GM21528 (cell line): ENCODE measurements around the gene IFT20.
"Not testable (repeated sequence)": the region's sequence is repeated elsewhere in the genome, so short reads cannot be mapped to it uniquely, and the experiment has no call there.

ENCODE experiments used
- ATAC-seq: cut with Tn5 transposase; IDR thresholded peaks from one replicate; pipeline ENCODE4 v1.9.1; 2021; ENCODE audit warnings: mild to moderate bottlenecking, moderate library complexity; ENCODE audit not compliant: unreplicated experiment, low FRiP score

Gene IFT20

DNA sequence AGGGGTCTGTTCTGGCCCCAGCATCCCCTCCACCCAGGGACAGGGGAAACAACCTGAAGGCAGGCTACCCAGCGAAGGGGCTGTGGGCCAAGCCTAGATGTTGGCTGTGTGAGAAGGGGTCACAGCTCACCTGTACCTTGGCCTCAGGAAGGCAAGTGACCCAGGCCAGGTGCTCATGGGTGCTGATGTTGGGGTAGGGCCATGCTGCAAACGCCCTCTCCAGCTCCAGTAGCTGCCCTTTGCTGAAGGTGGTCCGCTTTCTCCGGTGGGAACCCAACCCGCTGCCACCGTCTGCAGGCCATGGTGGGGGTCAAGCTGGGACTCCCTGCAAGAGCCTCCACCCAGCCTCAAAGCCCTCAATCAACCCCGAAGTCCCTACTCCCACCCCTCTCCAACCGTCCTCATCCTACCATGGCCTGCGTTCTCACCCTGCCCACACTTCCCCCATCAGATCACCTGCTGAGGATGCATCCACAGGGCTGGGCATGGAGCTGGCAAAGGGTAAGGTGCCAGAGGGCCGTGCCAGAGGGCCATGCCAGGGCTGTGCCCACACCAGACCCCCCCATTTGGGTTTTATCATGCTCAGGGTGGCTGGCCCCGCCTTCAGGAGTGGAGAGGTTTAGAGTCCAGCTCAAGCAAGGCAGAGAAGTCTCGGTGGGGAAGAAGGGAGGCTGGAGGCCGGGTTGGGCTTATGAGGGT, 29.5 kb upstream of the IFT20 start, which contains the start of gene SEBOX:
Gene SEBOX (minus strand): TSS at position 535 of the 699 bp plus-strand sequence. CDS start 48 bp downstream, at position 487.
- no peak for ATAC-seq

DNA sequence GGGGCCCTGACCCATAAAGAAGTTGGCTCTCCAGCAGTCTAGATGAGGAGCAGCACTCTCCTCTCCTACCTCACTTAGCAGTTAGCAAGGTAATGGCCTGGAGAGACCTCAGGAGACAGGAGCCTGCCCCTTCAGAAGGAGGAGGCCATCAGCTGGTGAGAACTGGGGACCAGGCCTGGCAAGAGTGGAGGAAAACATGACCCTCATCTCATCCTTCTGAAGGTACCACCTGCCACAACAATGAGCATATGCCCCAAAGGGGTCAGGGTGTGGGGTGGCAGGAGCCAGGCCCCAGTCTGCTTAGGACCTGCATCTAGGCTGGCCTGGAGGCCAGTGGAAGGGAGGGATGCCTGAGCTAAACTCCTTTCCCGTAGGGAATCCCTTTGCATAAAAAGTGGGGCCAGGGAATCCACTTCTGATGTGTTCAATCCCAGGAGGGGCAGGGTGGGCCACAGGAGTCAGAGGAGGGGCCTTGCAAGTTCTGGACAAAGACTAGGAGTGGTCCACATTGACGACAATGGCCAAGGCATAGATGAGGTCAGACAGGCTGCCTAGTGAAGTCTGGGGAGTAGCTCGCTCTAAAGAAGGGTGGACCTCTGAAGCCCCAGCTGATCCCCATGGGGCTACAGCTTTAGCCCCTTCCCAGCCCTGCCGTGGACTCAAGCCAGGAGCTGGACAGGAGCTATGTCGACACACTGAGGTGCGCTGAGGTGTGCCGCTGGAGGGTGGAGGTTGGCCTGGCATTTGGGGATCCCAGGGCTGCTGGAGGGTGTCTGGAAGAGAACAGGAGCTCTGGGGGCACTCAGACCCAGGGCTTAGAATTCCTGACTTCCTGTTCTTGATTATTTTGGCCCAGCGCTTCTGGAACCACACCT, 28.7 kb upstream of the IFT20 start:
- ATAC-seq: no peak

DNA sequence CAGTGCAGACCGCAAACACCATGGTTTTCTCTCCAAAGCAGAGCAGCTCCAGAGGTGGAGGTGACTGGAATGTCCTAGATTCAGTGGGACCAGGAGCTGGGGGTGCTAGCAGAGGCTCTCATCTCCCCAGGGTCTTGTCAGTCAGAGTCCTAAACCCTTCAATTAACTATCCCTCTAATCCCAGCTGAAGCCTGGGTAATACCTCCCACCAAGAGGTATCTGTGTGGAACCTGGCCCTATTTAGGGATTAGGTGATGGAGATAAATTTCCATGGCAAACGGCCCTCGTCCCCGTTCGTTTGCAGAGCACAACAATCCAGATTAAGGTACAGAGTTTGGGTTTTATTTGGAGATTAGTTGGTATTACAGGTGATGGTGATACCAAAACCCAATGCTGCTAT, 27.9 kb upstream of the IFT20 start:
- ATAC-seq: no peak

DNA sequence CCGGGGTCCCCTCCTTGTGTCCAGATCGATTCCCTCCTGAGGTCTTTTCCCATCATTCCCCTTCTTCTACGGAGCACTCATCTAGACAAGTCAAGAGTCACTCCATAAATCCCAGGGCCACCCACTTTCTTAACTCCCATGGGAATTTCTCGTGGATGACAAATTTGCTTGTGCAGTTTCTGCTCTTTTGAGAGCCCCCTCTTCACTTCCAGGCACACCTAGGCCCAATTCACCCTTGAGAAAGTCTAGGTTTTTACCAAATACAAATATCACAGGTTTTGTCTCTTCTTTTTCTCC, 22.6 kb upstream of the IFT20 start:
- no peak for ATAC-seq

DNA sequence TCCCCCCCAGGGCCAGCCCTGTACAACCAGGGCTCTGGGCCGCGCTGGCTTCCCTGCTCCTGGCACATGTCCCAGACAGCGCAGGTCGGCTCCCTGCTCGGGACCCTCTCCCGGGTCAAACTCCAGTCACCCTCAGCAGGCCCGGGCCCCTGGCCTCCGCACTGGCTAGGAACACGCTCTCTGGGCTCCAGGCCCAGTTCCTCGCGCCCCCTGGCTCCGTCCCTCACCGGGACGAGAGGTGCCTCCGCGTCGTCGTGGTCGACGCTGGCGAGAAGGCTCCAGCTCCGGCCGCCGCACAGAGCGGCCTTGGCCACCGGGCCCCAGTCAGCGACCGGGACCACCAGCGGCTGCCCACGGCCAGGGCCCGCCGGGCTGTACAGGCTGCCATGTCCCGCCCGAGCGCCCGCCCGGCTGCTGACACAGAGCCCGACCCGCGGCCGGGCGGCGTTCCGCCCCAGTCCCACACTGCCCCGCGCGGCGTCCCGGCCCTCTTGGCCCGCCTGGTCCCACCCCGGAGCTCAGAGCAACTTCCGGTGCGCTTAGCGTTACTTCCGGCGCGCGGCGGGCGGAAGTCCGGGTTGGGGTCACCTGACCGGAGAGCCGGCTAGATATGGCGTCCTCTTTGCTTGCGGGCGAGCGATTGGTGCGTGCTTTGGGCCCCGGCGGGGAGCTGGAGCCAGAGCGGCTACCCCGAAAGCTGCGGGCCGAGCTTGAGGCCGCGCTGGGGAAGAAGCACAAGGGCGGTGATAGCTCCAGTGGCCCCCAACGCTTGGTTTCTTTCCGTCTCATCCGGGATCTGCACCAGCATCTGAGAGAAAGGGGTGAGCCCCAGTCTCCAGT, 22.0 kb upstream of the IFT20 start, which contains the start of gene POLDIP2:
Gene POLDIP2 (minus strand): TSS at position 467 of the 840 bp plus-strand sequence. CDS start 79 bp downstream, at position 388.
- peak; percentile 90 for ATAC-seq

DNA sequence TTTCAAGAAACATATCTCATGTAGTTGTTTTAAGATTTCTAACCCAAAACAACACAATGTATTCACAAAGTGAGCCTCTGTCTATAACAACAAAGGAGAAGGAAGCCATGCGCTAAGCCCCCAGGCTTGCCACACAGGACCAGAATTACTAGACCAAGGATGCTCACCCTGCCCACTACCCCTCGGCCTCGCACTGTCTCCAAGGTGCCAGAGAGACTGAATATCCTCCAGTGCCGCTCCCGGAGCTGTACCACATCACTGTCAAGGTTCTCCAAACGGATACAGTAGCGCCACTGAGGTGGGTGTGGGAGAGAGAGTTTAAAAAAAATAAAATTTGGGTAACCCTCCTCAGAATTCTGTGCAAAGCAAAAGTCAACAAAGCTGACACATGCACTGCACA, 15.0 kb upstream of the IFT20 start:
- no peak for ATAC-seq

DNA sequence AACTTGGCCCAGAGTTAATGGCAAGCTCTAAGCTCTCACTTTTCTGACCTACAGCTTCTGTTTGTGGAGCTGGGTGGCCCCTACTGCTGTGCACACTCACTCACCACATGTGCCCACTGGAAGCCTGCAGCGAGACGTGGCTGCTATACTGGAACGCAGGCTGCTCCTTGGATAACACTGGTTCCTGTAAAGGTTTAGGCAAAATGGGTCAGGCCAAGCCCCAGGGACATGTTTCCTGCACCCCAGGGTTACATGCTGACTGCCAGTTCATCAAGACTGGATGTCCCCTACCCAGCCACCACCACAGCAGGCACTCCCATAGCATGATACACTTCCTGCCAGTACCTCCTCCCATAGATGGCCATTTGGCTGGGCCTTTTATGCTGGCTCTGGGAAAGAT, 13.7 kb upstream of the IFT20 start:
- no peak for ATAC-seq

DNA sequence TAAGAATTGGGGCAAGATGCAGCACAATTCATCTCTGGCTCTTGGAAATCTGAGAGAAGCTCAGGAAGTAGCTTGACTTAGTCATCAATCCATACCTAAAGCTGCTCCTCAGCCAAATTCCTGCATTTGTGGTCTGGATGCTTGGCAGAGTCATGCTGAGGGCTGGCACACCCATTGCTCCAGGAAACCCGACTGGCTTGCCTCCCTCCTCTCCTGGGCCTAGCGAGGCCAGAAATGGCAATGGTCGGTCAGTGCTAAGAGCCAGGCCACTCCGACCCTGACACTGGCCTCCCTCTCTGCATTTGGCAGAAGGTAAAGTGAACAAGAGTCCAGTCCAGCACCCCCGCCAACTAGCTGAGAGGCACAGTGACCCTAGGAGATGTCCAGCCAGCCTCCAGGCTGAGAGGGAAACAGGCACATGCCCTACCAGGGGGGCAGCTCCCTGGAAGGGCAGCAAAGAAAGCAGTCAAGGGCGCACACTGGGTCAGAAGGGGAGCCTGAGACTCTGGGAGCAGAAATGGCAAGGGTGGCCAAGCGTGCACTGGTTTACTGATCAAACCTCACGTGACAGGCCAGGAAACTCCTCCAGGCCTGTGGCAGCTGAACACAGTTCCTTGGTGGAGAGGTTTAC, 12.1 kb upstream of the IFT20 start:
- no peak for ATAC-seq

DNA sequence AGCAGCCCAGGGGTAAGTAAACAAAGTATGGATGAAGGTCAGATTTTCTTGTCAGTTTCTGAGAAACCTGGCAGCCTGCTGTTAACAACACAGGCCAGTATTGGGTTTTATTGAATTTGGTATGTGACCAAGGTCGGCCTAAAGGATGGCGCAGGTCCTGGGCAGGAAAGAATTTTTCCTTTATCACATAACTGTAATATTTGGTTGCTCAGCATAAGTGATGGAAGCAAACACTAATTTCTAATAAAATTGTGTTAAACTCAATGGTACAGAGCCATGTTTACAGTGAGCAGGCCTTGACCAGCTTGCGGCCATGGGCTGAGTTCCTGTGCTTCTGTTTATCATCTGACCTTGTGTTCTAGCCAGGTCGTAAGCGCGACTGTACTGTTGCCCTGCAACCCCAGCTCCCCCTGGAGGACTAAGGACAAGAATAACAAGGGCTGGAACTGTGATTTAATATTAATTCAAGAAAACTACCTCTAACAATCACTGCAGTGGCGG, 11.5 kb upstream of the IFT20 start:
- ATAC-seq: no peak

DNA sequence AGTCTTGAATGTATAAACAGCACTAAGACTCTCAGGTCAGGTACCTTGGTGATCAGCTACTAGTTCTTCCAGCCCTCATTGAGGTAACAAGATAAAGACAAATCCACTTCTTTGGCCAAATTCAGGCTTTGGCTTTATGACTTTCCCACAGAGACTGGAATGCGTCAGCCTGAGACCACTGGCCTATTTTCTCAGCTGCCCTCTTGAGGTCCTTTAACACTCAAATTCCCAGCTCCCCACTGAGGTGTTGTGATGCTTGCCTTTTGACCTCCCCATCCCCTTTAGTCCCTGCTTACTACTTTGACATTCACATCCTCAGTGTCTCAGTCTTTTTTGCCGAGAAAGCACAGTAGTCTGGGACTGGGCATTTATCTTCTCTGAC, 10.9 kb upstream of the IFT20 start:
- ATAC-seq: no peak

DNA sequence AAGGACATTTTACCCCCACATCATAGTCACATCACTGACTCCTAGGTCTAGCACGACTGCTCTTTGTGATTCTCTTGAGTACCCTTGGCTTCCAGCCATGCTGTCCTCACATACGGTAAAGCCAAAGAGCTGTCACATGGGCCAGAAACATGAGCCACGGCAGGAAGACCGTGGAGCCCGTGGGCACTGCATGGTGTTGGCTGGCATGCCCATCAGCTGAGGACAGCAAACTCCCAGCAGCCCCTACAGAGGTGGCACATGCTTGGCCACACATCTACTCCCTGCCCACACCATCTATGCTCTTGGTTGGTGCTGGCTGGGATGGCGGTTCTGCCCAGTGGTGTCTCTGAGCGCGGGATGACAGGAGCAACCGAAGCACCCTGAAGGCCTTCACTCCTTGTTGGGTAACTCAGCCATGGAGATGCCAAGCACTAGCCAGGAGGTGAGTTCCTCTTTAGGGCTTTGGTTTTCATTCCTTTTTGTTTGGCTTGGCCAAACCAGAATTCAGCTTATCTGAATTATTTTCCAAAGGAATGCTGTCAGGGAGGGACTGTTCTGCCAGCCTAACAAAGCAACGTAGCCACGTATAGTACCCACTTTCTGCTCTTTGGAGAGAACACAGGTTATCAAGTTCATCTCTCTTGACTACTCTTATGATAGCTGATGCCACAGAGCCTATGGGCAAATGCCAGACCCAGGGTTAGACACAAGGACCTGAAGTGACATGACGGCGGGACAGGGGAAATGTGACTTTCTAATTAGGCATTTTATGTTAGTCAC, 10.3 kb upstream of the IFT20 start:
- ATAC-seq: no peak

DNA sequence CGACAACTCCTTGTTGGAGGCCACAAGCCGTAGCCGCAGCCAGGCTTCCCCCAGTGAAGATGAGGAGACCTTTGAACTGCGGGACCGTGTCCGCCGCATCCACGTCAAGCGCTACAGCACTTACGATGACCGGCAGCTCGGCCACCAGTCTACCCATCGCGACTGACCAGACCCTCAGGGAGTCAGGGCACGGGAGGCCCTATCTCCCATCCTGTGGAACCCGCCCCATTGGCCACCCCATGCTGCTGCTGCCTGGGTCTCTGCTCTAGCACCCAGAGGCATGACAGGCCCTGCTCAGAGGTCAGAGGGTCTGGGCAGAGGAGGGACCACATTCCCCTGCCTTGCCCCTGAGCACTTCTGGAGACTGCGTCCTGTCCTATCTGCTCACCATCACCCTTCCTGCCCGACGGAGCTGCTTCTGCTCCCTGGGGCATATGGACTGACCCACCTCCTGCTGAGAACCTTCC, 9.2 kb upstream of the IFT20 start:
- ATAC-seq: no peak

DNA sequence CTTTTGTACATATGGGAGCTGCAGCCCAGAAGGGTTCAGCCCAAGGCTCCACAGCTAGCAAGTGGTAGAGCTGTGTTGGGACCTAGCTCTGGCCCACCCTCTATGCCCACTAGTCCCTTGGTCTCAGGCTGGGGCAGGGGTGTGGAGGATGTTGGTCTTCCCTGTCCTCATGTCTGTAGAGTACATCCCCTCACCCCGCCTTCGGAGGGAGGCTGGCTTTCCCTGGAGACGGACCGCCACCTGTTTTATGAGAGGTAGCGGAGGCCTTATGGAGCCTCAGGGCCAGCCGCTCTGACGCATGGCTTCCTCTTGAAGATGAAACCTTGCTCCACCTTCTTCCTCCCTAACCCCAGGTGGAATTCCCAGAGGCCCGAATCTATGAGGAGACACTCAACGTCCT, 8.7 kb upstream of the IFT20 start:
- no peak for ATAC-seq

DNA sequence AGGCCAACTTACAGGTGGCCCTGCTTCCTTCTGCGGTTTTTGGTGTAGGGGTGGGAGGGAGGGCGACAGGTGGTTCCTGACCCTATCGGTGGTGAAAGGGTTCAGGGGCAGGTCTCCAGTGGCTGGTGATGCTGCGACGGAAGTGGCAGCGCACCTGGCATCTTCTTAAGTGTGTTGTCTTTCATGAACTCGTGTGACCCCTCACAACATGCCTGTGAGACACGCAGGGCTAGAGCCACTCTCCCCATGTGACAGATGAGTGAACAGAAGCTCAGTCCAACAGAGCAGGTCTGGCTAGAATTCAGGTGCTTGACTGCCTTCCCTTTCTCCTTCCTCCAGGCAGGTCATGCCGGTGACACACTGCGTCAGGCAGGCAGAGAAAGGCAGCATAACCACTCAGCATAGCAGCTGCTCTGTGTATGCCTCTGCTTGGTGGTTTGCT, 8.2 kb upstream of the IFT20 start:
- ATAC-seq: no peak

DNA sequence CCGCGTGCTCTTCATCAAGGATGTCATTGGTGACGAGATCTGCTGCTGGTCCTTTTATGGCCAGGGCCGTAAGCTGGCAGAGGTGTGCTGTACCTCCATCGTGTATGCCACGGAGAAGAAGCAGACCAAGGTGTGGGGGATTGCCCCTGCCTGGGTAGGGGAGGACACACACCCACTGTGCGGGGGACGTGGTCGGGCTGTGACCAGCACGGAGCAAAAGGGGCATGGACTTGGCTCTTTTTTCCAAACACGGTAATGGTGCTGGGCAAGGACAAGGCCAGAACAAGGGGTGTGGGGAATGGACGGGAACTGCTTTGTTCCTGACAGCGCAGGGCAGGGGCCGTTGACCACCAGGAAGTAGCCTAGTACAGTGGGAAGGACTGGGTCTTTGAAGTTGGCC, 7.0 kb upstream of the IFT20 start:
- ATAC-seq: no peak

DNA sequence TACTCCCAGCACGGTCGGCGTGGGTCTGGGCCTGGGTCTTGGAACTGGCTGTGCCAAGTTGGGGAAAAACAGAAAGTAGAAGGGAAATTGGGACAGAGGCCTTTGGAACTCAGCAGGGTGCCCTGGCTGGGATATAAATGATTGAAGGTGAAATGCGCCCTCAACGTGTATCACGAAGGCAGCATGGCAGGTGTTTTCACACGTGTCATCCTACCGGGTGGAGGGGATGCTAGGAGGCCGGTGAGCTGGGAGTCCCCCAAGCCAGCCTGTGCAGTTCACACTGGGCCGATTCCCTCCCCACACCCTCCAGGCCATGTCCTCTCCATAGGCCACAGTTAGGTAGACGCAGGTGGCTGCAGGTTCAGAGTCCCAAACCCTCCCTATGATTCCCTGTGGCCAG, 6.2 kb upstream of the IFT20 start:
- no peak for ATAC-seq

DNA sequence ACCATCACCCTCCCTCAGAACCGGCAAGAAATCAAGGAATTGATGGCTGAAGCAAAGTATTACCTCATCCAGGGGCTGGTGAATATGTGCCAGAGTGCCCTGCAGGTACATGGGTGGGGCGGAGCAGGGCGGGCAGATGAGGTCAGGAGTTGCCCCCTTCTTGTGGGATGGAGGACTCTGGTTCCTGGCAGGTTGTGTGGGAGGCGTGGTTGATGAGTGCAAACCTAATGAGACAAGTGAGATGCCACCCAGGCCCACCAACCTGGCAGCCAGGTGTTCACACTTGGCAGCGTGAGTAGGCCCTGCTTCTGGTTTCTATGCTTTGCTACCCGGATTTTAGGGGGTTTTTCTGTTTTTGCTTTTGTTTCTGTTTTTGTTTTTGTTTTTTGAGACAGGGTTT, 5.1 kb upstream of the IFT20 start:
- no peak for ATAC-seq

DNA sequence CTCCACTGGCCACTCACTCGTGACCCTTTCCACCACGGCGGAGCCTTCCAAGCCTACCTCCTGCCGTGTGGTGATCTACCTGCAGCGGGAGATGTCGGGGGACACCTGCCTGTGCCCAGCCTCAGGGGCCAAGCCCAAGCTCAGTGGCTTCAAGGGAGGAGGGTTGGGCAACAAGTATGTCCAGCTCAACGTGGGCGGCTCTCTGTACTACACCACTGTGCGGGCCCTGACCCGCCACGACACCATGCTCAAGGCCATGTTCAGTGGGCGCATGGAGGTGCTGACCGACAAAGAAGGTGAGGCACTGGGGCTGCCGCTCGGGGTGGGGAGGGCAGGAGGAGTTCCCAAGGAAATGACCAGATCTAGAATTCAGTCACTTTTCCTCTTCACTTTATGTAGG, 4.2 kb upstream of the IFT20 start:
- ATAC-seq: no peak

DNA sequence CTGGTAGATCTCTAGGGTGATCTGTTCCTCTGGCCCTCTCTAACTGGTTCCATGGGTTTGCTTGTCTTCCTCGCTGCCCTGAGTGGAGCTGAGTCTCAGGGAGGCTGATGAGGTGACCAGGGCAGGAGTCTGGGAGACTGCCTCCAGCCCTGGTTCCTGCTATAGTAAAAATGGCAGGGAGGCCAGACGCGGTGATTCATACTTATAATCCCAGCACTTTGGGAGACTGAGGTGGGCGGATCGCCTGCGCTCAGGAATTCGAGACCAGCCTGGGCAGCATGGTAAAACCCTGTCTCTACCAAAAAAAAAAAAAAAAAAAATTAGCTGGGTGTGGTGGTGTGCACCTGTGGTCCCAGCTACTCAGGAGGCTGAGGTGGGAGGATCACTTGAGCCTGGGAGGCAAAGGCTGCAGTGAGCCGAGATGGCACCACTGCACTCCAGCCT, 3.5 kb upstream of the IFT20 start:
- ATAC-seq: not testable (repeated sequence)
